K562 (cell line): ENCODE data around the gene TERC. TPM values are rescaled to one million over a fixed set of nuclear protein-coding genes. Genes with fewer than 3 reads are reported as not detected.

Experiments
- ATF1 ChIP-seq, 2 experiments: fragments of 450-650 bp in 1 of 2; IDR thresholded peaks; 2 replicates each; pipeline ENCODE4 v1.6.1; 2016; ENCODE audit warnings: missing compliant biosample characterization in 1 of 2, missing genetic modification characterization in 1 of 2
- BRD9 ChIP-seq: fragments of 450-650 bp; IDR thresholded peaks from 2 replicates; pipeline ENCODE4 v1.6.1; 2018; ENCODE audit warnings: low read depth; ENCODE audit not compliant: partially characterized antibody
- CREB1 ChIP-seq, 2 experiments: sonication (generic) in 1 of 2; formaldehyde crosslinking in 1 of 2; IDR thresholded peaks; 2 replicates each; pipeline versions ENCODE4 v1.6.1 to v1.8.0; 2012 to 2022; ENCODE audit warnings: inconsistent platforms in 1 of 2, mild to moderate bottlenecking in 1 of 2, missing genetic modification reagents in 1 of 2, moderate library complexity in 1 of 2
- DPF2 ChIP-seq: fragments of 450-650 bp; IDR thresholded peaks from 2 replicates; pipeline ENCODE4 v1.6.1; 2016
- ESRRA ChIP-seq: fragments of 450-650 bp; IDR thresholded peaks from 2 replicates; pipeline ENCODE4 v1.6.1; 2014; ENCODE audit warnings: low read depth, mild to moderate bottlenecking, moderate library complexity, borderline replicate concordance
- MAZ ChIP-seq, 2 experiments: fragments of 450-650 bp in 1 of 2; sonication (generic) in 1 of 2; formaldehyde crosslinking; IDR thresholded peaks in 1 of 2; conservative IDR thresholded peaks in 1 of 2; 2 replicates each; pipeline versions ENCODE4 v1.4.0 to v1.5.0; 2020; ENCODE audit warnings: mild to moderate bottlenecking in 1 of 2, missing genetic modification reagents in 1 of 2
- POLR2G ChIP-seq: fragments of 200-400 bp; formaldehyde crosslinking; IDR thresholded peaks from 2 replicates; pipeline ENCODE4 v1.6.1; 2017; ENCODE audit warnings: low read depth, mild to moderate bottlenecking, antibody characterized with exemption, low read length, moderate library complexity
- SMARCE1 ChIP-seq: fragments of 450-650 bp; IDR thresholded peaks from 2 replicates; pipeline ENCODE4 v1.7.1; 2016; ENCODE audit warnings: mild to moderate bottlenecking
- TEAD4 ChIP-seq, 2 experiments: sonication (generic) in 1 of 2; formaldehyde crosslinking in 1 of 2; IDR thresholded peaks; 2 replicates each; pipeline versions ENCODE4 v1.6.1 to v1.8.0; 2012 to 2022; ENCODE audit warnings: borderline replicate concordance in 1 of 2, inconsistent platforms in 1 of 2, low read length in 1 of 2, mild to moderate bottlenecking in 1 of 2, missing genetic modification reagents in 1 of 2
- polyA plus RNA-seq, 8 experiments: library from polyadenylated mRNA; depleted of rRNA in 4 of 8; stranded (reverse) in 5 of 8; unstranded in 3 of 8; fragments of >200 nt; fragmentation: Nextera tagmentation in 2 of 8; fragmentation: Illumina TruSeq in 1 of 8; extraction: Ambion mirVana in 2 of 8; extraction: Trizol in 1 of 8; gene quantifications; 2 replicates each; pipeline versions ENCODE4 v1.2.1 to v1.2.3, GENCODE V29; 2011 to 2014; ENCODE audit warnings: inconsistent platforms in 1 of 8, missing spikeins in 1 of 8
- total RNA-seq, 7 experiments: library from RNA; depleted of rRNA in 6 of 7; stranded (reverse); fragments of >200 nt in 6 of 7; fragmentation: Illumina TruSeq in 2 of 7; extraction: Trizol in 2 of 7; gene quantifications; 2 replicates each; pipeline versions ENCODE4 v1.2.1 to v1.2.3, GENCODE V29; 2011 to 2021; ENCODE audit warnings: low replicate concordance in 1 of 7
- TF ChIP-seq, protein P1 (sequence below): IDR thresholded peaks from 3 replicates; pipeline ENCODE4 v1.6.1; 2011; ENCODE audit warnings: borderline replicate concordance, mild to moderate bottlenecking, moderate library complexity; ENCODE audit not compliant: insufficient read length; ENCODE audit errors: extremely low read depth
- TF ChIP-seq, protein P2 (sequence below): sonication (generic); IDR thresholded peaks from 2 replicates; pipeline ENCODE4 v1.6.1; 2016
- TF ChIP-seq, protein P3 (sequence below): sonication (generic); formaldehyde crosslinking; IDR thresholded peaks from 2 replicates; pipeline ENCODE4 v1.8.0; 2023; ENCODE audit warnings: missing genetic modification reagents, mild to moderate bottlenecking, borderline replicate concordance

Gene TERC
- total and polyA plus RNA-seq, 9 of the 15 experiments (the other 6 are each of a cell fraction or from before 2014, with no cell fraction given): 0.77 to 234 (median 27.9) TPM; not detected in 3

DNA sequence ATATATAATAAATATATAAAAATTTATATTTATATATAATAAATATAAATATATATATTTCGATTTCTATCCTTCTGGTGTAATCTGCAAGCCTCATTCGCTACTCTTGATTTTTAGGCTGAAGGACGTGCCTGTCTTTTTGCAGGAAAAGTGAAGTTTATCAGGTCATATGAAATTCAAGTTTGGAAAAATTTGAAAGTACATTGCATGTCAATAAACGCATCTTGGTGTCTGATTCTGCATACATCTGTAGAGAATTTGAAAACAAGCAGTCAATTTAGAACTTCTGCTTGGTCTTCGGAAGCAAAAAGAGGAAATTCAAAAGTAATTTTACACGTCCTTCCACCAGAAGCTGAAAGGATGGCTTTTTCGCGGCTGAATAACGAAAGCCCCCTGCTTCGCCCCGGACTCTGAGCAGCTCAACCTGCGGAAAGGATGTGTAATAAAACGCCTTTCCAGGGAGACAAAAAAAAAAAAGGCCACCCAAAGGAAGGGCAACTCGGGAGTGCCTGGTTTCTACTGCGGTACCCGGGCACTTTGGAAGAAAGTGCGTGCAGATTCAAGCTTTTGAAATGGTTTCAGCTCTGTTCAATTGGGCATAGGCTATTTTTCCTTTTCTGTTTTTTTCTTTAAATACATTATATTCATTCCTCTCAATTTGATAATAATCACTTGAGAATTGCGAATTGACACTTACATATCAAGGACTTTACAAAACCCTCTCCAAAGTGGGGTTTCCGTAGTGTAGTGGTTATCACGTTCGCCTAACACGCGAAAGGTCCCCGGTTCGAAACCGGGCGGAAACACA lies 6.8 kb upstream of the TERC start (continued):
- TF ChIP-seq, protein P1, sequence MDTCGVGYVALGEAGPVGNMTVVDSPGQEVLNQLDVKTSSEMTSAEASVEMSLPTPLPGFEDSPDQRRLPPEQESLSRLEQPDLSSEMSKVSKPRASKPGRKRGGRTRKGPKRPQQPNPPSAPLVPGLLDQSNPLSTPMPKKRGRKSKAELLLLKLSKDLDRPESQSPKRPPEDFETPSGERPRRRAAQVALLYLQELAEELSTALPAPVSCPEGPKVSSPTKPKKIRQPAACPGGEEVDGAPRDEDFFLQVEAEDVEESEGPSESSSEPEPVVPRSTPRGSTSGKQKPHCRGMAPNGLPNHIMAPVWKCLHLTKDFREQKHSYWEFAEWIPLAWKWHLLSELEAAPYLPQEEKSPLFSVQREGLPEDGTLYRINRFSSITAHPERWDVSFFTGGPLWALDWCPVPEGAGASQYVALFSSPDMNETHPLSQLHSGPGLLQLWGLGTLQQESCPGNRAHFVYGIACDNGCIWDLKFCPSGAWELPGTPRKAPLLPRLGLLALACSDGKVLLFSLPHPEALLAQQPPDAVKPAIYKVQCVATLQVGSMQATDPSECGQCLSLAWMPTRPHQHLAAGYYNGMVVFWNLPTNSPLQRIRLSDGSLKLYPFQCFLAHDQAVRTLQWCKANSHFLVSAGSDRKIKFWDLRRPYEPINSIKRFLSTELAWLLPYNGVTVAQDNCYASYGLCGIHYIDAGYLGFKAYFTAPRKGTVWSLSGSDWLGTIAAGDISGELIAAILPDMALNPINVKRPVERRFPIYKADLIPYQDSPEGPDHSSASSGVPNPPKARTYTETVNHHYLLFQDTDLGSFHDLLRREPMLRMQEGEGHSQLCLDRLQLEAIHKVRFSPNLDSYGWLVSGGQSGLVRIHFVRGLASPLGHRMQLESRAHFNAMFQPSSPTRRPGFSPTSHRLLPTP: peak; percentile 74
- TF ChIP-seq TEAD4 (IDR thresholded peaks at IDR 0.05; ENCODE audit: low read length): peak; percentile 84
- no peak for TF ChIP-seq TEAD4 (CRISPR knock-in tag; IDR thresholded peaks at IDR 0.05; ENCODE audit: borderline replicate concordance)
- no peak for TF ChIP-seq ATF1 (CRISPR knock-in tag; IDR thresholded peaks at IDR 0.05)
- TF ChIP-seq ATF1 (tag; IDR thresholded peaks at IDR 0.05): peak; percentile 51
- TF ChIP-seq SMARCE1: no peak
- TF ChIP-seq DPF2: 0 out of 2 replicates have a peak, but pooled peaks have one; percentile 38
- peak in 1 of 2 experiments; percentile 55; a peak in 2 of 4 replicates for TF ChIP-seq MAZ (CRISPR knock-in tag; conservative IDR thresholded peaks at IDR 0.05 in 1 of 2, IDR thresholded peaks at IDR 0.05 in 1 of 2)
- peak; percentile 8; the same call in 1 of the 2 replicates for TF ChIP-seq ESRRA
- TF ChIP-seq, protein P2, sequence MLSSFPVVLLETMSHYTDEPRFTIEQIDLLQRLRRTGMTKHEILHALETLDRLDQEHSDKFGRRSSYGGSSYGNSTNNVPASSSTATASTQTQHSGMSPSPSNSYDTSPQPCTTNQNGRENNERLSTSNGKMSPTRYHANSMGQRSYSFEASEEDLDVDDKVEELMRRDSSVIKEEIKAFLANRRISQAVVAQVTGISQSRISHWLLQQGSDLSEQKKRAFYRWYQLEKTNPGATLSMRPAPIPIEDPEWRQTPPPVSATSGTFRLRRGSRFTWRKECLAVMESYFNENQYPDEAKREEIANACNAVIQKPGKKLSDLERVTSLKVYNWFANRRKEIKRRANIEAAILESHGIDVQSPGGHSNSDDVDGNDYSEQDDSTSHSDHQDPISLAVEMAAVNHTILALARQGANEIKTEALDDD: no peak
- peak; percentile 51; the same call in 1 of the 2 replicates for TF ChIP-seq POLR2G
- peak; percentile 25; the same call in 1 of the 2 replicates for TF ChIP-seq CREB1 (IDR thresholded peaks at IDR 0.05)
- TF ChIP-seq CREB1 (CRISPR knock-in tag; IDR thresholded peaks at IDR 0.05): no peak
- TF ChIP-seq BRD9: peak; percentile 96
- TF ChIP-seq, protein P3, sequence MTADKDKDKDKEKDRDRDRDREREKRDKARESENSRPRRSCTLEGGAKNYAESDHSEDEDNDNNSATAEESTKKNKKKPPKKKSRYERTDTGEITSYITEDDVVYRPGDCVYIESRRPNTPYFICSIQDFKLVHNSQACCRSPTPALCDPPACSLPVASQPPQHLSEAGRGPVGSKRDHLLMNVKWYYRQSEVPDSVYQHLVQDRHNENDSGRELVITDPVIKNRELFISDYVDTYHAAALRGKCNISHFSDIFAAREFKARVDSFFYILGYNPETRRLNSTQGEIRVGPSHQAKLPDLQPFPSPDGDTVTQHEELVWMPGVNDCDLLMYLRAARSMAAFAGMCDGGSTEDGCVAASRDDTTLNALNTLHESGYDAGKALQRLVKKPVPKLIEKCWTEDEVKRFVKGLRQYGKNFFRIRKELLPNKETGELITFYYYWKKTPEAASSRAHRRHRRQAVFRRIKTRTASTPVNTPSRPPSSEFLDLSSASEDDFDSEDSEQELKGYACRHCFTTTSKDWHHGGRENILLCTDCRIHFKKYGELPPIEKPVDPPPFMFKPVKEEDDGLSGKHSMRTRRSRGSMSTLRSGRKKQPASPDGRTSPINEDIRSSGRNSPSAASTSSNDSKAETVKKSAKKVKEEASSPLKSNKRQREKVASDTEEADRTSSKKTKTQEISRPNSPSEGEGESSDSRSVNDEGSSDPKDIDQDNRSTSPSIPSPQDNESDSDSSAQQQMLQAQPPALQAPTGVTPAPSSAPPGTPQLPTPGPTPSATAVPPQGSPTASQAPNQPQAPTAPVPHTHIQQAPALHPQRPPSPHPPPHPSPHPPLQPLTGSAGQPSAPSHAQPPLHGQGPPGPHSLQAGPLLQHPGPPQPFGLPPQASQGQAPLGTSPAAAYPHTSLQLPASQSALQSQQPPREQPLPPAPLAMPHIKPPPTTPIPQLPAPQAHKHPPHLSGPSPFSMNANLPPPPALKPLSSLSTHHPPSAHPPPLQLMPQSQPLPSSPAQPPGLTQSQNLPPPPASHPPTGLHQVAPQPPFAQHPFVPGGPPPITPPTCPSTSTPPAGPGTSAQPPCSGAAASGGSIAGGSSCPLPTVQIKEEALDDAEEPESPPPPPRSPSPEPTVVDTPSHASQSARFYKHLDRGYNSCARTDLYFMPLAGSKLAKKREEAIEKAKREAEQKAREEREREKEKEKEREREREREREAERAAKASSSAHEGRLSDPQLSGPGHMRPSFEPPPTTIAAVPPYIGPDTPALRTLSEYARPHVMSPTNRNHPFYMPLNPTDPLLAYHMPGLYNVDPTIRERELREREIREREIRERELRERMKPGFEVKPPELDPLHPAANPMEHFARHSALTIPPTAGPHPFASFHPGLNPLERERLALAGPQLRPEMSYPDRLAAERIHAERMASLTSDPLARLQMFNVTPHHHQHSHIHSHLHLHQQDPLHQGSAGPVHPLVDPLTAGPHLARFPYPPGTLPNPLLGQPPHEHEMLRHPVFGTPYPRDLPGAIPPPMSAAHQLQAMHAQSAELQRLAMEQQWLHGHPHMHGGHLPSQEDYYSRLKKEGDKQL (CRISPR knock-in tag): no peak
